Vagina (tissue), 2 donors: ENCODE data around the gene CYP3A5.

Source experiments
- CTCF ChIP-seq, 3 experiments: fragments of 450-650 bp in 2 of 3; fragments of 200-600 bp in 1 of 3; sonication (generic) in 1 of 3; IDR thresholded peaks; one replicate each; pipeline ENCODE4 v1.5.1; 2017 to 2019; ENCODE audit warnings: antibody characterized with exemption in 3 of 3, mild to moderate bottlenecking in 2 of 3, moderate library complexity in 2 of 3
- POLR2A ChIP-seq, 2 donors: fragments of 450-650 bp; IDR thresholded peaks; one replicate each; pipeline ENCODE4 v1.6.1; 2017; ENCODE audit warnings: antibody characterized with exemption in 2 of 2, mild to moderate bottlenecking in 2 of 2, moderate library complexity in 2 of 2

GRCh38 chr7:99651290-99651689, 28.5 kb downstream of the CYP3A5 start:
- TF ChIP-seq CTCF (IDR thresholded peaks at IDR 0.05): no peak
- TF ChIP-seq POLR2A (IDR thresholded peaks at IDR 0.05): no peak
